ENCODE data around the gene FNDC1. TPM values are rescaled to one million over a fixed set of nuclear protein-coding genes. Genes with fewer than 3 reads are reported as not detected.
A peak's percentile ranks its signal among the peaks of the same experiment; 100 is the strongest.
"Not testable (repeated sequence)": the region's sequence is repeated elsewhere in the genome, so short reads cannot be mapped to it uniquely, and the experiment has no call there.

Gene FNDC1
- total and polyA plus RNA-seq, 10 of the 15 experiments (the other 5 are each of a cell fraction or from before 2014, with no cell fraction given) = not detected

GRCh38 chr6:159123831-159124230 lies 45.4 kb upstream of the FNDC1 start:
- H3K27ac ChIP-seq (ENCODE audit: control insufficient read depth, insufficient read depth); RAD21 ChIA-PET (ENCODE audit: unreplicated experiment); BruUV-seq (replicated peaks); H4K20me1 ChIP-seq (ENCODE audit: control insufficient read depth, insufficient read depth); ATAC-seq; FAIRE-seq; H3K79me2 ChIP-seq (ENCODE audit: control insufficient read depth, insufficient read depth, low read length); in situ Hi-C loops (cut with MboI); H3K9ac ChIP-seq (ENCODE audit: control insufficient read depth, insufficient read depth, low read length); H3K4me2 ChIP-seq (ENCODE audit: control insufficient read depth, insufficient read depth); H3K27me3 ChIP-seq (replicated peaks in 1 of 2; ENCODE audit: control insufficient read depth in 2 of 2, insufficient read depth in 2 of 2, low read length in 1 of 2); H3K36me3 ChIP-seq (ENCODE audit: control insufficient read depth in 2 of 2, insufficient read depth in 2 of 2, low read length in 1 of 2); H2AFZ ChIP-seq (ENCODE audit: control insufficient read depth, low read depth, low read length); intact Hi-C loops (cut with micrococcal nuclease; ENCODE audit: unreplicated experiment); H3K9me3 ChIP-seq (replicated peaks; ENCODE audit: control insufficient read depth, insufficient read depth, low read length); H3K4me3 ChIP-seq; DNase-seq (ENCODE audit: low read depth, low spot score): not testable (repeated sequence)
- 27% methylated on average over 2 of the region's 2 CpGs for WGBS (ENCODE audit: insufficient coverage, insufficient replicate concordance, low lambda C conversion rate, missing lambda C conversion rate)
- ChIA-PET POLR2A (interaction anchor here (1.0 to 1.3 kb wide), 2 partner anchors 16 to 43 kb away, joined by 3 to 9 read pairs; no protein-coding TSS in a partner anchor), SMC1A (ENCODE audit: uncharacterized antibody, unreplicated experiment) (interaction anchor here (0.7 to 4.0 kb wide), 4 partner anchors 8 to 115 kb away, joined by 3 to 26 read pairs (median 11); no protein-coding TSS in a partner anchor), CTCF (interaction anchor here (1.0 kb wide), 1 partner anchor 13 kb away, joined by 3 read pairs; no protein-coding TSS in a partner anchor)
- H3K4me1 ChIP-seq (ENCODE audit: control insufficient read depth, insufficient read depth, low read length) = peaks cover 19% of the 10 kb centered on the region
- TF ChIP-seq, protein P1, sequence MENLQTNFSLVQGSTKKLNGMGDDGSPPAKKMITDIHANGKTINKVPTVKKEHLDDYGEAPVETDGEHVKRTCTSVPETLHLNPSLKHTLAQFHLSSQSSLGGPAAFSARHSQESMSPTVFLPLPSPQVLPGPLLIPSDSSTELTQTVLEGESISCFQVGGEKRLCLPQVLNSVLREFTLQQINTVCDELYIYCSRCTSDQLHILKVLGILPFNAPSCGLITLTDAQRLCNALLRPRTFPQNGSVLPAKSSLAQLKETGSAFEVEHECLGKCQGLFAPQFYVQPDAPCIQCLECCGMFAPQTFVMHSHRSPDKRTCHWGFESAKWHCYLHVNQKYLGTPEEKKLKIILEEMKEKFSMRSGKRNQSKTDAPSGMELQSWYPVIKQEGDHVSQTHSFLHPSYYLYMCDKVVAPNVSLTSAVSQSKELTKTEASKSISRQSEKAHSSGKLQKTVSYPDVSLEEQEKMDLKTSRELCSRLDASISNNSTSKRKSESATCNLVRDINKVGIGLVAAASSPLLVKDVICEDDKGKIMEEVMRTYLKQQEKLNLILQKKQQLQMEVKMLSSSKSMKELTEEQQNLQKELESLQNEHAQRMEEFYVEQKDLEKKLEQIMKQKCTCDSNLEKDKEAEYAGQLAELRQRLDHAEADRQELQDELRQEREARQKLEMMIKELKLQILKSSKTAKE (IDR thresholded peaks at IDR 0.05; ENCODE audit: low read depth, poor library complexity, severe bottlenecking) = peak; percentile 19
- TF ChIP-seq BHLHE40 (IDR thresholded peaks at IDR 0.05; ENCODE audit: borderline replicate concordance in 1 of 2, low read depth in 2 of 2, low read length in 1 of 2) = 0 out of 4 replicates have a peak, but pooled peaks of 1 of the 2 experiments have one; percentile 5
- TF ChIP-seq, protein P2, sequence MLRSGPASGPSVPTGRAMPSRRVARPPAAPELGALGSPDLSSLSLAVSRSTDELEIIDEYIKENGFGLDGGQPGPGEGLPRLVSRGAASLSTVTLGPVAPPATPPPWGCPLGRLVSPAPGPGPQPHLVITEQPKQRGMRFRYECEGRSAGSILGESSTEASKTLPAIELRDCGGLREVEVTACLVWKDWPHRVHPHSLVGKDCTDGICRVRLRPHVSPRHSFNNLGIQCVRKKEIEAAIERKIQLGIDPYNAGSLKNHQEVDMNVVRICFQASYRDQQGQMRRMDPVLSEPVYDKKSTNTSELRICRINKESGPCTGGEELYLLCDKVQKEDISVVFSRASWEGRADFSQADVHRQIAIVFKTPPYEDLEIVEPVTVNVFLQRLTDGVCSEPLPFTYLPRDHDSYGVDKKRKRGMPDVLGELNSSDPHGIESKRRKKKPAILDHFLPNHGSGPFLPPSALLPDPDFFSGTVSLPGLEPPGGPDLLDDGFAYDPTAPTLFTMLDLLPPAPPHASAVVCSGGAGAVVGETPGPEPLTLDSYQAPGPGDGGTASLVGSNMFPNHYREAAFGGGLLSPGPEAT (IDR thresholded peaks at IDR 0.05; ENCODE audit: low read depth) = 0 out of 2 replicates have a peak, but pooled peaks have one; percentile 47
- TF ChIP-seq IKZF2 (IDR thresholded peaks at IDR 0.05) = 0 out of 4 replicates have a peak, but pooled peaks of 1 of the 2 experiments have one; percentile 21
